WTC11 (cell line): Measurements from ENCODE around the gene AGAP1.

Experiments
- CBFB ChIP-seq: sonication (generic); formaldehyde crosslinking; IDR thresholded peaks from 2 replicates; pipeline ENCODE4 v1.8.1; 2022; ENCODE audit warnings: mild to moderate bottlenecking, low read depth, missing genetic modification reagents
- CREB1 ChIP-seq: sonication (generic); formaldehyde crosslinking; IDR thresholded peaks from 2 replicates; pipeline ENCODE4 v1.8.0; 2023; ENCODE audit warnings: mild to moderate bottlenecking, missing genetic modification reagents
- CTCF ChIP-seq: fragments of 200-600 bp; IDR thresholded peaks from 2 replicates; pipeline ENCODE4 v1.8.0; 2022; ENCODE audit warnings: antibody characterized with exemption
- ZBTB21 ChIP-seq: sonication (generic); formaldehyde crosslinking; IDR thresholded peaks from 2 replicates; pipeline ENCODE4 v1.8.1; 2023; ENCODE audit warnings: mild to moderate bottlenecking, missing genetic modification reagents, borderline replicate concordance
- ZBTB43 ChIP-seq: sonication (generic); formaldehyde crosslinking; IDR thresholded peaks from 2 replicates; pipeline ENCODE4 v1.8.1; 2023; ENCODE audit warnings: mild to moderate bottlenecking, missing genetic modification reagents
- ZNF121 ChIP-seq: sonication (generic); formaldehyde crosslinking; IDR thresholded peaks from 2 replicates; pipeline ENCODE4 v1.8.0; 2023; ENCODE audit warnings: missing genetic modification reagents
- ZNF423 ChIP-seq: fragments of 250-450 bp; sonication (Bioruptor Pico); IDR thresholded peaks from 2 replicates; pipeline ENCODE4 v2.1.2; 2022; ENCODE audit warnings: mild to moderate bottlenecking, moderate library complexity

- TF ChIP-seq CTCF (no peak), ZBTB43 (CRISPR knock-in tag) (no peak), ZBTB21 (CRISPR knock-in tag) (no peak), CREB1 (CRISPR knock-in tag) (no peak), CBFB (CRISPR knock-in tag) (no peak), ZNF121 (CRISPR knock-in tag) (no peak), ZNF423 (0 out of 2 replicates have a peak, but pooled peaks have one; percentile 26)
Observed at GRCh38 chr2:236162882-236163470, 669.1 kb downstream of the AGAP1 start.
